GM12875 (cell line): ENCODE measurements around the gene FAM167B.
A peak's percentile ranks its signal among the peaks of the same experiment; 100 is the strongest.

Experiments
- H3K4me3 ChIP-seq: one replicate; pipeline ENCODE4 v1.5.1; 2011; ENCODE audit warnings: low read depth, low read length, control low read depth
- TF ChIP-seq, protein P1 (sequence below): IDR thresholded peaks from 2 replicates; pipeline ENCODE4 v1.5.1; 2011; ENCODE audit warnings: low read depth, mild to moderate bottlenecking, control low read depth, inconsistent platforms, low read length, moderate library complexity, borderline replicate concordance; ENCODE audit not compliant: insufficient read depth

FAM167B gene

DNA sequence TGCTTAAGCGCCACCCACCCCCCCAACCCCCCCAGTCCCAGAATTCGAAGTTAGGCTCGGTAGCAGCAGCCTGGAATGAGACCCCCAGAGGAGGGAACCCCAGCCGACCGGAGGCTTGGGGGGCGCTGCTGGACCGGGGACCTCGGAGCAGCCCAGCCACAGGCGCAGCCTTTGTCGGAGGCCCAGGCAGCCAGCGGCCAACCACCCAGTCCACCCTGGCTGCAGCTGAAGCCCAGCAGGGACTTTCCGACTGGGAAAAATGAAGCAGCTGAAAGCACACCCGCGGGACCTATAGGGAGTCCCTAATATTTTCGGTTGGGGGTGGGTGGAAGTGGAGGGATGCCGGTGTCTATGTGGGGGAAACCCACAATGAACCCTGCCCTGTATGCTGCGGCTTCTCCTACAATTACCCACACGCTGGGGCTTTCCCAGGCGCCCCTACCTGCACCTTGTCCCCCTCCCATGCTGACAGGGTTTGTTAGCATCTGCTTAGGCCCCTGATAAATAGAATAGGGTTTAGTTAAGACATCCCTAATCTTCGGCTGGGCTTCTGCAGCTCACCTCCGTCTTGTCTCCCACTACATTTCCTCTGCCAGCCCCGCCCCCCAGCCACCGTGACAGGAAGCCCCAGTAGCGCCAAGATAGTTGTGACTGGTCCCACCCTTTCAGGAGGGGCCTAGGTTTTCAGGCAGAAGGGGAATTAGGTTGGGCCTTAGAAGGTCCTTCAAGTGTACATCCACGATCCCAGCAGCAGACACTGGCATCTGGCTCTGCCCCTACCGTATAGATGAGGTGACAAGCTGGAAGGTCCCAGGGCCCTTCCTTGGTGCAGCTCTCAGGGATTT, 45.8 kb upstream of the FAM167B start:
- peak overlapping the region; percentile 68 for H3K4me3 ChIP-seq
- TF ChIP-seq, protein P1, sequence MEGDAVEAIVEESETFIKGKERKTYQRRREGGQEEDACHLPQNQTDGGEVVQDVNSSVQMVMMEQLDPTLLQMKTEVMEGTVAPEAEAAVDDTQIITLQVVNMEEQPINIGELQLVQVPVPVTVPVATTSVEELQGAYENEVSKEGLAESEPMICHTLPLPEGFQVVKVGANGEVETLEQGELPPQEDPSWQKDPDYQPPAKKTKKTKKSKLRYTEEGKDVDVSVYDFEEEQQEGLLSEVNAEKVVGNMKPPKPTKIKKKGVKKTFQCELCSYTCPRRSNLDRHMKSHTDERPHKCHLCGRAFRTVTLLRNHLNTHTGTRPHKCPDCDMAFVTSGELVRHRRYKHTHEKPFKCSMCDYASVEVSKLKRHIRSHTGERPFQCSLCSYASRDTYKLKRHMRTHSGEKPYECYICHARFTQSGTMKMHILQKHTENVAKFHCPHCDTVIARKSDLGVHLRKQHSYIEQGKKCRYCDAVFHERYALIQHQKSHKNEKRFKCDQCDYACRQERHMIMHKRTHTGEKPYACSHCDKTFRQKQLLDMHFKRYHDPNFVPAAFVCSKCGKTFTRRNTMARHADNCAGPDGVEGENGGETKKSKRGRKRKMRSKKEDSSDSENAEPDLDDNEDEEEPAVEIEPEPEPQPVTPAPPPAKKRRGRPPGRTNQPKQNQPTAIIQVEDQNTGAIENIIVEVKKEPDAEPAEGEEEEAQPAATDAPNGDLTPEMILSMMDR, result 0 out of 2 replicates have a peak, but pooled peaks have one; percentile 4

DNA sequence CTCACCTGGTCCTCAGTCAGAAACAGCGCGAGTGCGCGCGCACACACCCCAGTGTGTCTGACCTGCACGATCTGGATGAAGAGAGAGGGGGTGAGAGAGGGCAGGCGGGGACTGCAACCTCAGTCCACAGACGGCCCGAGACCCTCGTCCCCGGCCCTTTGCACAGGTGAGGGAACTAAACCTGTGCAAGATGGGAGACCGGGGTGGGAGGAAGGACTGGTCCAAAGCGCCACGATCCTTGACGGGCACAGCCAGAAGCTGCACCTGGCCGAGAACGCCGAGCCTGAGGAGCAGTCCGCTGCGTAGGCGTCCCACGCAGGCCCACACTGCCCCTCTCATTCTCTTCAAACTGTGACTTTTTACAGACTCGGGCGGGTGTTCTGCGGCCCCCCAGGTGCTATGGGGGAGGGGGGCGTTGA, 42.1 kb upstream of the FAM167B start:
- TF ChIP-seq, protein P1, result no peak
- H3K4me3 ChIP-seq, result peak overlapping the region; percentile 83

DNA sequence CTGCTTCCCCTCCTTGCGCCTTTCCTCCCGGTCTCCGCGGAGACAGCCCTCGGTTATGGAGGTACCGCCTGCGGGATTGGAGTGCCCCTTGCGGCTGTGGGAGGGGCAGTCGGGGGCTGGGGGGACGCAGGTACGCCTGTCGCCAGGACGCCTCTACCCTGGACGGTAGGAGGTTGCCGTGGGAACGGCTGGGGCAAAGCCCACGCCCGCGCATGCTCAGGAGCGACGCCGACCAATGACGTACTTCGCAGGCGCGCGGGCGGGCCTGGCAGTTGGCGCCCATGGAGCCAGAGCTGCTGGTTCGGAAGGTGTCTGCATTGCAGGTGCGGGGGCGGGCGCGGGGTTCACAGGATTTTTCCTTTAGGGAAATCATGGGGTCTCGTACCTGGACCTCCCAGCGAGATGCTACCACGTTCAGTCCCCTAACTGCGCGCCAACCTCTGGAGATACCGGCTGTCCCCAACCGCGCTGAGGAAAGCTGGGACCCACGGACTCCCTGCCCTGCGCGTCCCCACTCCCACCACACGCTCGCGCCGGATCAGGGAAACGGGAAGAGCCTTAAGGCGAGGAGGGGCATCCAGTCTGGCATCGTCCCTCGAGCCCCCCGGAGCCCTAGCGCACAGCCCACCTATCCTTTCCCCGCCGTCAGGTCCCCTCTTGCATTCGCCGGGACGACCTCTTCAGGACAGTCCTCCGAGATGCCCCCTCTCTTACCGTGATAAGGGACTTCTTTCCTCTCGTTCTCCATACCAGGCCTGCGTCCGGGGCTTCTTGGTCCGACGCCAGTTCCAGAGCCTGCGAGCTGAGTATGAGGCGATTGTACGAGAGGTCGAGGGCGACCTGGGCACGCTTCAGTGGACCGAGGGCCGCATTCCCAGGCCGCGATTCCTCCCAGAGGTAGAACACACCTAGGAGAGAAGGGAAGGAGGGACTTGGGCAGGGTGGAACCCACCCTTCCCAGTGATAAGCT, 41.3 kb upstream of the FAM167B start, which contains the start of gene IQCC:
IQCC (plus strand) TSS at position 271 of the 970 bp plus-strand sequence; CDS start at position 282, 11 bp downstream.
- peak within 1 kb of the TSS; percentile 83 for H3K4me3 ChIP-seq
- TF ChIP-seq, protein P1, result no peak

DNA sequence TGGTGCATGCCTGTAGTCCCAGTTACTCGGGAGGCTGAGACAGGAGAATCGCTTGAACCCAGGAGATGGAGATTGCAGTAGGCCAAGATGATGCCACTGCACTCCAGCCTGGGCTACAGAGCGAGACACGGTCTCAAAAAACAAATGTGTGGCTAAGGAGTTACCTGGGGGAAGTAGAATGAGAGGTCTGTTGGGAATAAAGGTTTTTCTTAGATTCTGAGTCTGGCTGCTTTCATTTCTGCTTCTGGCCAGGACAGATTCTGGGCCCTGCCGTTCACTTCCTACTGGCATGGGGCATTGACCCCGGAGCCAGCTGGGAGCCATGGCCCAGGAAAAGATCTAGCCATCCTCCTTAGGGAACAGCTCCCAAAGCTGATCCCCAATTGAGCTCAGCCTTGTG, 38.6 kb upstream of the FAM167B start:
- H3K4me3 ChIP-seq, result no peak overlapping the region
- TF ChIP-seq, protein P1, result no peak

DNA sequence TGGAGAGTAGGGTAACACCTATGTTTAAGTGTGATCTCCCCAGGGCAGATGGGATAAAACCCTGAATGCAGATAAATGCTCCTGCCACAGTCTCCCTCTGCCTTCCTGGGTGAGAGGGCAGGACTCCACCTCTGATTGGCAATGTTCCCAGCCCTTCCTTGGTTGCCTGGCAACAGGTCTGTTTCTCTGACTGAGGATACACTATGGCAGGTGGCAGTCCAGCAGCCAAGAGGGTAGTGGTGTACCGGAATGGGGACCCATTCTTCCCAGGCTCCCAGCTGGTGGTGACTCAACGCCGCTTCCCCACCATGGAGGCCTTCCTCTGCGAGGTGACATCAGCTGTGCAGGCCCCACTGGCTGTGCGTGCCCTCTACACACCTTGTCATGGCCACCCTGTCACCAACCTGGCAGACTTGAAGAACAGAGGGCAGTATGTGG, 38.1 kb upstream of the FAM167B start, which contains the start of gene DCDC2B:
DCDC2B (plus strand) TSS at position 199 of the 438 bp plus-strand sequence; CDS start at position 204, 5 bp downstream.
- TF ChIP-seq, protein P1, result no peak
- no peak within 1 kb of the TSS for H3K4me3 ChIP-seq

DNA sequence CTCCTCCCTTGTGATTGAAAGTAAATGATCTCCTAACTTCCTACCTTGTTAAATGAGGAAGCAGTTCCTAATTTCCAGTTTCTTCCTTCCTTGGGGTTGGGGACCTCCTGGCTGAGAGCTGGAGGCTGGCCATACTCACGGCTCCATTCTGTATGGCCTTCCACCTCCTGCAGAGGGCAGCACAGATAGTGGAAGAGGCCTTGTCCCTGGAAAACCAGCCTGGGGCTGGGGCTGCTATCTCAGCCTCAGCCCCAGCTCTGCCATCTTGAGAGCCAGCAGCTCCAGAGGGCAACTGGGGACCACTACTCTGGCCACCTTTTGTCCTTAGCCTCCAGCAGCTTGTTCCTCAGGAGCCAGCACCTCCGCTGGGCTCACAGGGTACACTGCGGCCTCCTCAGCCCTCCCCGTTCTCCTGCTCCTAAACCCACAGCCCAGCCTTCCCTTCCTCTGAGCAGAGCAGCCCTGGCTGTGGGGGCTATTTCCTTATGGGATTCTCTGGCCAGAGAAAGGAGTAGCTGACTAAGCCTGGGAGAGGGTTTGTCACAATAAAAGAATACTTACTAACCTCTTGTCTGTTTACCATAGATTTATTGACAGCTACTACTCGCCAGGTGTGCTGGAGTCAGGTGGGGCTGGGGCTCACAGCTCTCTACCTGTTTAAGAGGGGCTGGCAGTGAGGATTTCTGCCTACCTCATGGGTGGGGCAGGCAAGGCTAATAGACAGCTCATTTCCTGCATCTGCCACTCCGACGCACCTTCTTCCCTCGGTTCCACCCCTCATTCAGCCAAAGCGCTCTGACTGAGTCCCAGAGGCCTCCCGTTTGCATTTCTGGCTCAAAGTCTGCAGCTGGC, 31.2 kb upstream of the FAM167B start:
- TF ChIP-seq, protein P1, result peak; percentile 86
- no peak overlapping the region for H3K4me3 ChIP-seq
